SK-N-SH (cell line): ENCODE measurements around the gene EEF1A2. TPM values are rescaled to one million over a fixed set of nuclear protein-coding genes. Genes with fewer than 3 reads are reported as not detected.

Experiments used
- CTCF ChIA-PET: fragments of 300-600, 350-600 bp; formaldehyde crosslinking; extraction: SDS; loops from one replicate; lab custom pipeline; 2021; lab: Yijun Ruan, JAX
- POLR2A ChIA-PET: fragments of 350-600 bp; sonication (Branson Sonifier 250); formaldehyde crosslinking; extraction: SDS; loops from one replicate; lab custom pipeline; 2020; ENCODE audit warnings: antibody characterized with exemption, inconsistent platforms; lab: Yijun Ruan, JAX
- DNase-seq: peaks from one replicate; pipeline ENCODE4 v3.0.0; 2012
- H2AFZ ChIP-seq: fragments of 200-600 bp; sonication (generic); 2 replicates; pipeline ENCODE4 v1.8.1; 2016; ENCODE audit warnings: antibody characterized with exemption, mild to moderate bottlenecking, low read depth
- H3F3A ChIP-seq: fragments of 200-600 bp; sonication (generic); replicated peaks from 2 replicates; pipeline ENCODE3; 2016; ENCODE audit warnings: antibody characterized with exemption, mild to moderate bottlenecking; ENCODE audit not compliant: insufficient read depth
- H3K27ac ChIP-seq, 2 experiments: fragments of 200-500 bp in 1 of 2; fragments of 200-600 bp in 1 of 2; sonication (Bioruptor generic) in 1 of 2; sonication (generic), shearing (Covaris generic) in 1 of 2; 2 replicates each; pipeline versions ENCODE4 v1.5.1 to v1.6.1; 2014 to 2016; ENCODE audit warnings: low read depth in 2 of 2, inconsistent platforms in 1 of 2, low read length in 1 of 2, mild to moderate bottlenecking in 1 of 2, mixed read lengths in 1 of 2
- H3K27me3 ChIP-seq: fragments of 200-600 bp; sonication (generic), shearing (Covaris generic); 2 replicates; pipeline ENCODE4 v1.6.1; 2016; ENCODE audit warnings: mixed run types; ENCODE audit not compliant: insufficient read depth
- H3K36me3 ChIP-seq, 2 experiments: fragments of 200-500 bp in 1 of 2; fragments of 200-600 bp in 1 of 2; sonication (Bioruptor generic) in 1 of 2; sonication (generic) in 1 of 2; replicated peaks in 1 of 2; 2 replicates each; pipeline versions ENCODE3 to v1.5.1; 2014 to 2016; ENCODE audit warnings: low read length in 1 of 2, mild to moderate bottlenecking in 1 of 2; ENCODE audit not compliant: insufficient read depth in 2 of 2, control insufficient read depth in 1 of 2
- H3K4me1 ChIP-seq, 2 experiments: fragments of 200-500 bp in 1 of 2; fragments of 200-600 bp in 1 of 2; sonication (Bioruptor generic) in 1 of 2; sonication (generic), shearing (Covaris generic) in 1 of 2; 2 replicates each; pipeline versions ENCODE4 v1.5.1 to v1.6.1; 2014 to 2016; ENCODE audit warnings: low read depth in 1 of 2, low read length in 1 of 2, mixed run types in 1 of 2; ENCODE audit not compliant: insufficient read depth in 2 of 2, control insufficient read depth in 1 of 2
- H3K4me2 ChIP-seq: fragments of 200-600 bp; sonication (generic), shearing (Covaris generic); 2 replicates; pipeline ENCODE4 v1.6.1; 2017; ENCODE audit warnings: mixed run types
- H3K4me3 ChIP-seq, 2 experiments: fragments of 200-500 bp in 1 of 2; fragments of 200-600 bp in 1 of 2; sonication (Bioruptor generic) in 1 of 2; sonication (generic), shearing (Covaris generic) in 1 of 2; 2 replicates each; pipeline versions ENCODE4 v1.5.1 to v1.8.1; 2014 to 2016; ENCODE audit warnings: low read depth in 2 of 2, inconsistent platforms in 1 of 2, low read length in 1 of 2, mild to moderate bottlenecking in 1 of 2, mixed read lengths in 1 of 2, moderate library complexity in 1 of 2
- H3K79me2 ChIP-seq: fragments of 200-600 bp; sonication (generic); 2 replicates; pipeline ENCODE4 v1.8.1; 2017; ENCODE audit warnings: mild to moderate bottlenecking; ENCODE audit not compliant: insufficient read depth
- H3K9ac ChIP-seq: fragments of 200-600 bp; sonication (generic); 2 replicates; pipeline ENCODE4 v1.6.1; 2017; ENCODE audit warnings: mixed run types
- H3K9me2 ChIP-seq: fragments of 200-600 bp; sonication (generic); 2 replicates; pipeline ENCODE4 v1.6.1; 2017; ENCODE audit warnings: mixed run types
- H3K9me3 ChIP-seq: fragments of 200-600 bp; sonication (generic); 2 replicates; pipeline ENCODE4 v1.6.1; 2017; ENCODE audit warnings: mixed run types, mild to moderate bottlenecking, moderate library complexity
- H4K20me1 ChIP-seq: fragments of 200-600 bp; sonication (generic); 2 replicates; pipeline ENCODE4 v1.6.1; 2017; ENCODE audit warnings: mild to moderate bottlenecking, mixed run types; ENCODE audit not compliant: insufficient read depth
- ELF1 ChIP-seq: IDR thresholded peaks from 2 replicates; pipeline ENCODE4 v1.4.0; 2012
- EP300 ChIP-seq, 2 experiments: IDR thresholded peaks; 2 replicates each; pipeline versions ENCODE4 v1.4.0 to v1.6.1; 2012; ENCODE audit warnings: borderline replicate concordance in 1 of 2, low read depth in 1 of 2, low read length in 1 of 2
- EZH2phosphoT487 ChIP-seq: fragments of 200-600 bp; sonication (generic); IDR thresholded peaks from 2 replicates; pipeline ENCODE4 v1.6.1; 2017; ENCODE audit warnings: low read depth, mixed run types, mild to moderate bottlenecking, antibody characterized with exemption, moderate library complexity, borderline replicate concordance
- FOSL2 ChIP-seq: IDR thresholded peaks from 2 replicates; pipeline ENCODE4 v1.4.0; 2012; ENCODE audit warnings: low read depth, mild to moderate bottlenecking, moderate library complexity, borderline replicate concordance
- FOXJ3 ChIP-seq: sonication (generic); formaldehyde crosslinking; IDR thresholded peaks from 2 replicates; pipeline ENCODE4 v1.5.1; 2020; ENCODE audit warnings: mild to moderate bottlenecking, missing genetic modification reagents
- GATA2 ChIP-seq: sonication (generic); formaldehyde crosslinking; IDR thresholded peaks from 2 replicates; pipeline ENCODE4 v1.5.0; 2020; ENCODE audit warnings: mild to moderate bottlenecking, missing genetic modification reagents
- MEF2A ChIP-seq: IDR thresholded peaks from 2 replicates; pipeline ENCODE4 v1.4.0; 2012; ENCODE audit warnings: low read depth, borderline replicate concordance
- MXI1 ChIP-seq: IDR thresholded peaks from 2 replicates; pipeline ENCODE4 v1.6.1; 2012; ENCODE audit warnings: mild to moderate bottlenecking, low read depth, low read length, improper control_type of control experiment
- NFIC ChIP-seq: IDR thresholded peaks from 2 replicates; pipeline ENCODE4 v1.4.0; 2012; ENCODE audit warnings: borderline replicate concordance
- PBX3 ChIP-seq: IDR thresholded peaks from 2 replicates; pipeline ENCODE4; 2012
- RCOR1 ChIP-seq: fragments of 150-350 bp; IDR thresholded peaks from 2 replicates; pipeline ENCODE4 v1.6.1; 2017; ENCODE audit warnings: antibody characterized with exemption, low read length
- RFX5 ChIP-seq: IDR thresholded peaks from 2 replicates; pipeline ENCODE4 v1.6.1; 2012; ENCODE audit warnings: mild to moderate bottlenecking, improper control_type of control experiment, low read length
- RXRA ChIP-seq: IDR thresholded peaks from 2 replicates; pipeline ENCODE4 v1.4.0; 2012; ENCODE audit warnings: low read depth, mild to moderate bottlenecking, borderline replicate concordance
- SIN3A ChIP-seq: IDR thresholded peaks from 2 replicates; pipeline ENCODE4 v1.6.1; 2012; ENCODE audit warnings: low read depth, mild to moderate bottlenecking, low read length, moderate library complexity, borderline replicate concordance
- SMC3 ChIP-seq: IDR thresholded peaks from 2 replicates; pipeline ENCODE4 v1.6.1; 2012; ENCODE audit warnings: low read depth, low read length, improper control_type of control experiment
- TEAD4 ChIP-seq: IDR thresholded peaks from 2 replicates; pipeline ENCODE4 v1.4.0; 2012; ENCODE audit warnings: mild to moderate bottlenecking, borderline replicate concordance; ENCODE audit not compliant: insufficient read depth
- YY1 ChIP-seq: IDR thresholded peaks from 2 replicates; pipeline ENCODE4 v1.4.0; 2012; ENCODE audit warnings: low read depth, mild to moderate bottlenecking
- ZBTB33 ChIP-seq: IDR thresholded peaks from 2 replicates; pipeline ENCODE4 v1.4.0; 2012; ENCODE audit warnings: low read depth, borderline replicate concordance
- WGBS: methylation state at CpG from one replicate; pipeline ENCODE4 v1.1.6; 2017; ENCODE audit warnings: low lambda C conversion rate; 5-methylcytosine and 5-hydroxymethylcytosine counted together
- polyA plus RNA-seq, 3 experiments: library from polyadenylated mRNA; depleted of rRNA; stranded (reverse); fragments of >200 nt; gene quantifications; 2 replicates each; pipeline ENCODE4 v1.2.3, GENCODE V29; 2012
- TF ChIP-seq, protein P1 (sequence below): fragments of 200-600 bp; sonication (generic); IDR thresholded peaks from 2 replicates; pipeline ENCODE4 v1.6.1; 2017; ENCODE audit warnings: antibody characterized with exemption, mild to moderate bottlenecking, moderate library complexity
- TF ChIP-seq, protein P2 (sequence below): IDR thresholded peaks from 2 replicates; pipeline ENCODE4 v1.4.0; 2012; ENCODE audit warnings: low read depth

EEF1A2 gene
- polyA plus RNA-seq, 1 of the 3 experiments (the other 2 are of a cell fraction), result 16.5 TPM

GRCh38 chr20:63532449-63532971 lies 33.6 kb upstream of the EEF1A2 start:
- H3K27ac ChIP-seq, result no peak overlapping the region

DNA sequence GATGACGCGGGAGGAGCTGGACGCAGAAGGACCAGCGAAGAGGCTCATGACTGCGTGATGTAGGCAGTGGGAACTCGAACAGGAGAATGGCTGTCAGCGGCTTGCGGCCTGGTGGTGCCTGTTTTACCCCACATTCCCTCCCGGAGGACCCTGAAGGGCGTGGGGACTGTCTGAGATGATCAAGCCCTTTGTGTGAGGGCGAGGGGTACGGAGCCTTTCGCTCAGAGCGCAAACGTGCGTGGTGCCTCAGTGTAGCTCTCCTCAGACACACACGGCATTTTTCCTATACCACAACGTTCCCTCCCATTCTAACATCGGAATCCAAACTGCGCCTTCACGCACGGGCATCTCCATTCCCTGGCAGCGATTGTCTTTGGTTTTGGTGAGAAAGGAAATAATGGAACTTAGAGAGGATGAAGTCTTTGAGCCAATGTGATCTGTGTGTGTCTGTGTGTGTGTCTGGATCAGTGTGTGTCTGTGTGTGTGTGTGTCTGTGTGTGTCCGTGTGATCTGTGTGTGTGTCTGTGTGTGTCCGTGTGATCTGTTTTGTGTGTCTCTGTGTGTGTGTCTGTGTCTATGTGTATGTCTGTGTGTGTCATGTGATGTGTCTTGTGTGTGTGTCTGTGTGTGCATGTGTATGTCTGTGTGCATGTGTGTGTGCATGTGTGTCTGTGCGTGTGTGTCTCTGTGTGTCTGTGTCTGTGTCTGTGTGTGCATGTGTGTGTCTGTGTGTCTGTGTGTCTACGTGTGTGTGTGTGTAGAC lies 33.0 kb upstream of the EEF1A2 start:
- Histone ChIP-seq H3K4me2 (no peak overlapping the region), H3F3A (peaks cover 7% of the 10 kb centered on the region), H3K9ac (no peak overlapping the region), H3K9me2 (no peaks in the 10 kb centered on the region), H3K27ac (no peak overlapping the region), H3K27me3 (no peaks in the 10 kb centered on the region), H3K79me2 (no peaks in the 10 kb centered on the region), H3K4me3 (no peak overlapping the region), H2AFZ (no peak overlapping the region), H3K36me3 (no peaks in the 10 kb centered on the region), H3K9me3 (no peaks in the 10 kb centered on the region), H3K4me1 (peaks cover 0 to 9% of the 10 kb centered on the region in 2 experiments; a peak in 1 of 4 replicates), H4K20me1 (0 out of 2 replicates have a peak, but pooled peaks cover 4% of the 10 kb centered on the region)
- POLR2A ChIA-PET, result interaction anchor here (1.4 kb wide), 1 partner anchor 11 kb away, joined by 4 read pairs; no protein-coding TSS in a partner anchor
- CTCF ChIA-PET, result interaction anchor here (3.7 kb wide), 1 partner anchor 35 kb away, joined by 17 read pairs; no protein-coding TSS in a partner anchor
- DNase-seq, result peak; percentile 32
- WGBS, result 93% methylated on average over 27 of the region's 27 CpGs
- TF ChIP-seq RCOR1, result no peak
- TF ChIP-seq SIN3A, result no peak
- no peak for TF ChIP-seq MXI1
- no peak for TF ChIP-seq TEAD4
- TF ChIP-seq NFIC, result no peak
- no peak for TF ChIP-seq EP300 (IDR thresholded peaks at IDR 0.05; ENCODE audit: borderline replicate concordance in 1 of 2, low read depth in 1 of 2, low read length in 1 of 2)
- no peak for TF ChIP-seq RFX5
- TF ChIP-seq ELF1, result no peak
- no peak for TF ChIP-seq RXRA
- TF ChIP-seq YY1, result no peak
- no peak for TF ChIP-seq ZBTB33
- TF ChIP-seq, protein P1, sequence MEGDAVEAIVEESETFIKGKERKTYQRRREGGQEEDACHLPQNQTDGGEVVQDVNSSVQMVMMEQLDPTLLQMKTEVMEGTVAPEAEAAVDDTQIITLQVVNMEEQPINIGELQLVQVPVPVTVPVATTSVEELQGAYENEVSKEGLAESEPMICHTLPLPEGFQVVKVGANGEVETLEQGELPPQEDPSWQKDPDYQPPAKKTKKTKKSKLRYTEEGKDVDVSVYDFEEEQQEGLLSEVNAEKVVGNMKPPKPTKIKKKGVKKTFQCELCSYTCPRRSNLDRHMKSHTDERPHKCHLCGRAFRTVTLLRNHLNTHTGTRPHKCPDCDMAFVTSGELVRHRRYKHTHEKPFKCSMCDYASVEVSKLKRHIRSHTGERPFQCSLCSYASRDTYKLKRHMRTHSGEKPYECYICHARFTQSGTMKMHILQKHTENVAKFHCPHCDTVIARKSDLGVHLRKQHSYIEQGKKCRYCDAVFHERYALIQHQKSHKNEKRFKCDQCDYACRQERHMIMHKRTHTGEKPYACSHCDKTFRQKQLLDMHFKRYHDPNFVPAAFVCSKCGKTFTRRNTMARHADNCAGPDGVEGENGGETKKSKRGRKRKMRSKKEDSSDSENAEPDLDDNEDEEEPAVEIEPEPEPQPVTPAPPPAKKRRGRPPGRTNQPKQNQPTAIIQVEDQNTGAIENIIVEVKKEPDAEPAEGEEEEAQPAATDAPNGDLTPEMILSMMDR, result no peak
- TF ChIP-seq GATA2, result no peak

More at GRCh38 chr20:63532449-63532971, 33.6 kb upstream of the EEF1A2 start:
- H2AFZ ChIP-seq, result no peak overlapping the region
- H3K9me3 ChIP-seq, result no peaks in the 10 kb centered on the region
- H3K4me3 ChIP-seq, result no peak overlapping the region
- H3K4me2 ChIP-seq, result no peak overlapping the region
- 0 out of 2 replicates have a peak, but pooled peaks cover 4% of the 10 kb centered on the region for H4K20me1 ChIP-seq
- H3K4me1 ChIP-seq, result peaks cover 0 to 15% of the 10 kb centered on the region in 2 experiments; a peak in 1 of 4 replicates
- no peaks in the 10 kb centered on the region for H3K36me3 ChIP-seq
- peak; percentile 25 for DNase-seq
- TF ChIP-seq SMC3 (no peak), RFX5 (no peak), RXRA (no peak), PBX3 (no peak), EZH2phosphoT487 (no peak), FOXJ3 (CRISPR knock-in tag) (no peak), FOSL2 (no peak), MEF2A (no peak), NFIC (no peak)
- TF ChIP-seq, protein P2, sequence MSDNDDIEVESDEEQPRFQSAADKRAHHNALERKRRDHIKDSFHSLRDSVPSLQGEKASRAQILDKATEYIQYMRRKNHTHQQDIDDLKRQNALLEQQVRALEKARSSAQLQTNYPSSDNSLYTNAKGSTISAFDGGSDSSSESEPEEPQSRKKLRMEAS, result no peak
- H3K9ac ChIP-seq, result no peak overlapping the region
- 86% methylated on average over 6 of the region's 24 CpGs for WGBS
- POLR2A ChIA-PET, result interaction anchor here (1.4 kb wide), 1 partner anchor 11 kb away, joined by 4 read pairs; no protein-coding TSS in a partner anchor
- no peaks in the 10 kb centered on the region for H3K79me2 ChIP-seq
- H3K9me2 ChIP-seq, result no peaks in the 10 kb centered on the region
- H3F3A ChIP-seq, result peaks cover 1% of the 10 kb centered on the region
- CTCF ChIA-PET, result interaction anchor here (0.7 kb wide), 1 partner anchor 109 kb away, joined by 3 read pairs; no protein-coding TSS in a partner anchor
- H3K27me3 ChIP-seq, result no peaks in the 10 kb centered on the region
